Umbilical cord (tissue), 1 donor: ENCODE data around the gene LHX6. TPM values are rescaled to one million over a fixed set of nuclear protein-coding genes. Genes with fewer than 3 reads are reported as not detected.

Source experiments
- total RNA-seq: library from RNA; depleted of rRNA; stranded (reverse); fragments of >200 nt; gene quantifications from one replicate; pipeline ENCODE4 v1.2.3, GENCODE V29; 2014; ENCODE audit warnings: low replicate concordance; ENCODE audit not compliant: insufficient read depth

Gene LHX6
- total RNA-seq, 1 donor from 2014 or later: 0.72 TPM

Other genes with a start within 250 kb of the LHX6 start
- 8.9 TPM for gene TTLL11, start 135.6 kb downstream of the LHX6 start, total RNA-seq
- 11.6 TPM for gene NDUFA8, start 69.2 kb downstream of the LHX6 start, total RNA-seq
- gene MORN5, start 69.0 kb downstream of the LHX6 start, total RNA-seq: 23.1 TPM
- gene RBM18, start 35.9 kb upstream of the LHX6 start, total RNA-seq: 28.6 TPM
- gene MRRF, start 35.9 kb upstream of the LHX6 start, total RNA-seq: 60.2 TPM
- 22.9 TPM for gene PTGS1, start 142.1 kb upstream of the LHX6 start, total RNA-seq
- gene OR1J1, start 249.0 kb upstream of the LHX6 start, total RNA-seq: 1.4 TPM